ENCODE measurements around the gene PTCRA.

Gene PTCRA

DNA sequence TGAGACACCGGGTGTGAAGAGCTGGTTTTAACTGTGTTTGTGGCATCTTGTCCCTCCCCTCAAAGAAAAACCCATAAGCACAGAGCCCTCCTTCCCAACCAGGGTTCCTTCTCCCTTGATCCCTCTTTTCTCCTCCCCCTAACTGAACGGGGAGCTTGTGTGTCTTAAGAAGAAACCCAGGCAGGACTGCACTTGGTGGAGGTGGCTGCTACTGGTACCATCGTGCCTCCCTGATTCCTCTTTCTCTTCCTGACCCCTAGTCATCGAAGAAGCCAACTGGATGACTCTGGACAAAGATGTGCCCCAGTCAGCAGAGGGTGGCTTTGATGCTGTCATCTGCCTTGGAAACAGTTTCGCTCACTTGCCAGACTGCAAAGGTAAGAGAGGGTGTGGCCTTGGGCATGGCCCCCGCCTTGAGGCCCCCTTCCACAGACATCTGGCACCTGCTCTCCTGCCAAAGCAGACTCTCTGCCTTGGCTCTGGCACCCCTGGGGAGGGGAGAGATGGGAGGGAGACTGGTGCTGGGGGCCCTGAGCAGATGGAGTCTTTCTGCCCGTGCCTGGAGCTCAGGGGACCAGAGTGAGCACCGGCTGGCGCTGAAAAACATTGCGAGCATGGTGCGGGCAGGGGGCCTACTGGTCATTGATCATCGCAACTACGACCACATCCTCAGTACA lies 46.8 kb downstream of the PTCRA start:
- Histone ChIP-seq H3K4me1 (ENCODE audit: control insufficient read depth in 2 of 2, insufficient read depth in 2 of 2, low read length in 2 of 2) (peaks cover 11 to 13% of the 10 kb centered on the region in 2 donors), H3K27me3 (ENCODE audit: control insufficient read depth in 2 of 2, insufficient read depth in 2 of 2, low read length in 2 of 2) (peaks cover 0 to 5% of the 10 kb centered on the region in 2 donors), H3K9ac (ENCODE audit: low read depth in 1 of 2, low read length in 2 of 2) (no peak overlapping the region), H3K4me3 (ENCODE audit: low read length in 2 of 2) (no peak overlapping the region), H3K27ac (ENCODE audit: low read depth in 2 of 2, low read length in 2 of 2) (no peak overlapping the region), H3K9me3 (ENCODE audit: control insufficient read depth in 2 of 2, low read length in 2 of 2) (no peaks in the 10 kb centered on the region), H3K36me3 (ENCODE audit: control insufficient read depth in 2 of 2, insufficient read depth in 2 of 2, low read length in 2 of 2) (peaks cover 12 to 25% of the 10 kb centered on the region in 2 donors)

DNA sequence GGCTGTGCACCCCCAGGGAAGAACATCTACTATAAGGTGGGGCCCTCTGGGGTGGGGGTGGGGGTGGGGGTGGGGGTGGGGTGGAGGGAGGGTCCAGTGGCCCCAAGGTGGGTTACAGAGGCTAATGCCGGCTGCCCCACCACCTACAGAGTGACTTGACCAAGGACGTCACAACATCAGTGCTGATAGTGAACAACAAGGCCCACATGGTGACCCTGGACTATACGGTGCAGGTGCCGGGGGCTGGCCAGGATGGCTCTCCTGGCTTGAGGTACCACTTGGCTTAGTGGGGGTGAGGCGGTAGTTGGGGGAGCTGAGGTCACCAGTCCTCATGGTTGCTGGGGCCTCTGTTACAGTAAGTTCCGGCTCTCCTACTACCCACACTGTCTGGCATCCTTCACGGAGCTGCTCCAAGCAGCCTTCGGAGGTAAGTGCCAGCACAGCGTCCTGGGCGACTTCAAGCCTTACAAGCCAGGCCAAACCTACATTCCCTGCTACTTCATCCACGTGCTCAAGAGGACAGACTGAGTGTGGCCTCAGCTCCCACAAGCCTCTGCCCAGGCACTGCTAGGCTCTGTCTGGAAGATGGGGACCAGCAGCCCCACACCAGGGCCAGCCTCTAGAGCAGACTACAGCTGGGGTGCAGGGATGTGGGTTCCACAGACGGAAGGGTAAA lies 47.5 kb downstream of the PTCRA start:
- Histone ChIP-seq H3K9ac (ENCODE audit: low read depth in 1 of 2, low read length in 2 of 2) (no peak overlapping the region), H3K4me1 (ENCODE audit: control insufficient read depth in 2 of 2, insufficient read depth in 2 of 2, low read length in 2 of 2) (peaks cover 11 to 13% of the 10 kb centered on the region in 2 donors), H3K27me3 (ENCODE audit: control insufficient read depth in 2 of 2, insufficient read depth in 2 of 2, low read length in 2 of 2) (peaks cover 0 to 5% of the 10 kb centered on the region in 2 donors), H3K4me3 (ENCODE audit: low read length in 2 of 2) (no peak overlapping the region), H3K27ac (ENCODE audit: low read depth in 2 of 2, low read length in 2 of 2) (no peak overlapping the region), H3K9me3 (ENCODE audit: control insufficient read depth in 2 of 2, low read length in 2 of 2) (no peaks in the 10 kb centered on the region), H3K36me3 (ENCODE audit: control insufficient read depth in 2 of 2, insufficient read depth in 2 of 2, low read length in 2 of 2) (peaks cover 14 to 25% of the 10 kb centered on the region in 2 donors)

DNA sequence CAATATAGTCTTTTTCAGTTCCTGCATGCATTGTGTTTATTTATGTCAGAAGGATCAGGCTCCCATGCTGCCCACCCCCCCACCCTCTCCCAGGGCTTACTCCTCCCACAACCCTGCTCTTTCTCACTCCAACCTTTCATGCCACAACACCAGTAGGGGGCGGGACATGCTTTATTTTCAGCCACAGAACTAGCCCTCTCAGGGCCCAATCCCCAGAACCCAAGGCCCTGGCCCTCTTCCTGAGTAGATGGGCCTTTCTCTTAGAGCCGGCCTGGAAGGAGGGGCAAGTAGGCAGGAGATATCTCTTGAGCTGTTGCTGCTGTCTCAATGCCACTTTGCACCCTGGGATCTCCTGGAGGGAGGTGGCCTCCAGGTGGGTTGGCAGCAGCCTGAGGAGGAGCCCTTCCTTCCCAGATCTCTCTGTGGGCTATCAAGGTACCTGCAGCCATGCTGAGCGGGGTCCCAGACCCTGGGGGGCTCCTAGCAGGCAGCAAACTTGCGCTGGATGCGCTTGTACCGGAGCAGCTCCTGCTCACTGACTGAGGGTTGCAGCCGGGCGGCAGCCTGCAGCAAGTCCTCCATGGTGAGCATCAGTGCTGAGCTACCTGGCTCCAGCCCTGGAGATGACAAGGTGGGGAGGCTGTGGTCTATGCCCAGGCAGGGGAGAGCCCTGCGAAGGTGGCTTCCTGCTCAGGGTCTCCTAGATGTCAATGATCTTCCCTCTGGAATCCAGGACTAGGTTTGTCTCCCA lies 48.2 kb downstream of the PTCRA start:
- peaks cover 0 to 5% of the 10 kb centered on the region in 2 donors for H3K27me3 ChIP-seq (ENCODE audit: control insufficient read depth in 2 of 2, insufficient read depth in 2 of 2, low read length in 2 of 2)
- H3K36me3 ChIP-seq (ENCODE audit: control insufficient read depth in 2 of 2, insufficient read depth in 2 of 2, low read length in 2 of 2): peaks cover 21 to 25% of the 10 kb centered on the region in 2 donors
- no peak overlapping the region for H3K9ac ChIP-seq (ENCODE audit: low read depth in 1 of 2, low read length in 2 of 2)
- H3K4me1 ChIP-seq (ENCODE audit: control insufficient read depth in 2 of 2, insufficient read depth in 2 of 2, low read length in 2 of 2): peaks cover 11 to 13% of the 10 kb centered on the region in 2 donors
- no peak overlapping the region for H3K4me3 ChIP-seq (ENCODE audit: low read length in 2 of 2)
- H3K27ac ChIP-seq (ENCODE audit: low read depth in 2 of 2, low read length in 2 of 2): no peak overlapping the region
- H3K9me3 ChIP-seq (ENCODE audit: control insufficient read depth in 2 of 2, low read length in 2 of 2): no peaks in the 10 kb centered on the region

DNA sequence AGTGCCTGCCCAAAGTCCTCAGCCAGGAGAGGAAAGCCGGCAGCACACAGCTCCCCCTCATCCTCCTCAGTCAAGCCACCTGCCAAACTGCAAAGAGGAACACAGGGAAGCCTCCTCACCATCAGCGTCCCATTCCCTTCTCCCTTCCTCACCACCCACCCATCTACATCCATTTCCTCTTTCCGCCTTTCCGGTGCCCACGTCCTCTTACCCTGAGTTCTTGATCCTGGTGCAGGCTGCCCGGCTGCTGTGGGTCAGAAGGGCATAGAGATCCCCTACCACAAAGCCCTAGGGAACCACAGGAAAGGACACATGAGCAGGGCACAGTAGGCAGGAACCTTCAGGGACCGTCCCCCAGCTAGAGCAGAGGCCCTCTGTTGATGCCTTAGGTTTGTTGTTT lies 50.7 kb downstream of the PTCRA start:
- no peak overlapping the region for H3K4me3 ChIP-seq (ENCODE audit: low read length in 2 of 2)
- no peak overlapping the region for H3K9ac ChIP-seq (ENCODE audit: low read depth in 1 of 2, low read length in 2 of 2)
- no peaks in the 10 kb centered on the region for H3K9me3 ChIP-seq (ENCODE audit: control insufficient read depth in 2 of 2, low read length in 2 of 2)
- no peaks in the 10 kb centered on the region for H3K27me3 ChIP-seq (ENCODE audit: control insufficient read depth in 2 of 2, insufficient read depth in 2 of 2, low read length in 2 of 2)
- peaks cover 27 to 28% of the 10 kb centered on the region in 2 donors for H3K36me3 ChIP-seq (ENCODE audit: control insufficient read depth in 2 of 2, insufficient read depth in 2 of 2, low read length in 2 of 2)
- H3K27ac ChIP-seq (ENCODE audit: low read depth in 2 of 2, low read length in 2 of 2): no peak overlapping the region
- H3K4me1 ChIP-seq (ENCODE audit: control insufficient read depth in 2 of 2, insufficient read depth in 2 of 2, low read length in 2 of 2): no peaks in the 10 kb centered on the region

DNA sequence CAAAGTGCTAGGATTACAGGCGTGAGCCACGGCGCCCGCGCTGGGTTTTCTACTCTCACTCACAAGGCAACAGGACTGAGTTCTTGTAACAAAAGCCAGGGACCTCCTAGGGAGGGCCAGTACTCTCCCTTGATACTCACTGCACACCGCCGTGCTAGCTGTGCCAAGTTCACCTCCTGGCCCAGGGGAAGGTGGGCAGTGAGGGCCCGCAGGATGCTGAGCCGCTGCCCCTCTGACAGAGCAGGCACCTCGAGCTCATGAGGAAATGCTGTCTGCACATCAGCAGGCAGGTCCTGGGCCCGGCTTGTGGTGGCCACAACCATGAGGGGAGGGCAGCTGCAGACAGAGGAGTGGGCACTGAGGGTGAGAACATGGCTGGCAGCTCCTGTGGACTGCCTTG lies 51.4 kb downstream of the PTCRA start:
- Histone ChIP-seq H3K4me1 (ENCODE audit: control insufficient read depth in 2 of 2, insufficient read depth in 2 of 2, low read length in 2 of 2) (no peaks in the 10 kb centered on the region), H3K36me3 (ENCODE audit: control insufficient read depth in 2 of 2, insufficient read depth in 2 of 2, low read length in 2 of 2) (peaks cover 27 to 28% of the 10 kb centered on the region in 2 donors), H3K27me3 (ENCODE audit: control insufficient read depth in 2 of 2, insufficient read depth in 2 of 2, low read length in 2 of 2) (no peaks in the 10 kb centered on the region), H3K9me3 (ENCODE audit: control insufficient read depth in 2 of 2, low read length in 2 of 2) (no peaks in the 10 kb centered on the region), H3K4me3 (ENCODE audit: low read length in 2 of 2) (no peak overlapping the region), H3K9ac (ENCODE audit: low read depth in 1 of 2, low read length in 2 of 2) (no peak overlapping the region), H3K27ac (ENCODE audit: low read depth in 2 of 2, low read length in 2 of 2) (no peak overlapping the region)

- Histone ChIP-seq H3K36me3 (ENCODE audit: control insufficient read depth in 2 of 2, insufficient read depth in 2 of 2, low read length in 2 of 2) (peaks cover 26 to 27% of the 10 kb centered on the region in 2 donors), H3K9me3 (ENCODE audit: control insufficient read depth in 2 of 2, low read length in 2 of 2) (no peaks in the 10 kb centered on the region), H3K27ac (ENCODE audit: low read depth in 2 of 2, low read length in 2 of 2) (no peak overlapping the region), H3K9ac (ENCODE audit: low read depth in 1 of 2, low read length in 2 of 2) (no peak overlapping the region), H3K4me1 (ENCODE audit: control insufficient read depth in 2 of 2, insufficient read depth in 2 of 2, low read length in 2 of 2) (no peaks in the 10 kb centered on the region), H3K4me3 (ENCODE audit: low read length in 2 of 2) (no peak overlapping the region), H3K27me3 (ENCODE audit: control insufficient read depth in 2 of 2, insufficient read depth in 2 of 2, low read length in 2 of 2) (no peaks in the 10 kb centered on the region)
Observed at GRCh38 chr6:42968126-42968701, 52.4 kb downstream of the PTCRA start.

- no peak overlapping the region for H3K4me3 ChIP-seq (ENCODE audit: low read length in 2 of 2)
- no peaks in the 10 kb centered on the region for H3K27me3 ChIP-seq (ENCODE audit: control insufficient read depth in 2 of 2, insufficient read depth in 2 of 2, low read length in 2 of 2)
- no peaks in the 10 kb centered on the region for H3K9me3 ChIP-seq (ENCODE audit: control insufficient read depth in 2 of 2, low read length in 2 of 2)
- no peaks in the 10 kb centered on the region for H3K4me1 ChIP-seq (ENCODE audit: control insufficient read depth in 2 of 2, insufficient read depth in 2 of 2, low read length in 2 of 2)
- peaks cover 27 to 29% of the 10 kb centered on the region in 2 donors for H3K36me3 ChIP-seq (ENCODE audit: control insufficient read depth in 2 of 2, insufficient read depth in 2 of 2, low read length in 2 of 2)
- no peak overlapping the region for H3K9ac ChIP-seq (ENCODE audit: low read depth in 1 of 2, low read length in 2 of 2)
- no peak overlapping the region for H3K27ac ChIP-seq (ENCODE audit: low read depth in 2 of 2, low read length in 2 of 2)
Observed at GRCh38 chr6:42968783-42969182, 52.9 kb downstream of the PTCRA start.

DNA sequence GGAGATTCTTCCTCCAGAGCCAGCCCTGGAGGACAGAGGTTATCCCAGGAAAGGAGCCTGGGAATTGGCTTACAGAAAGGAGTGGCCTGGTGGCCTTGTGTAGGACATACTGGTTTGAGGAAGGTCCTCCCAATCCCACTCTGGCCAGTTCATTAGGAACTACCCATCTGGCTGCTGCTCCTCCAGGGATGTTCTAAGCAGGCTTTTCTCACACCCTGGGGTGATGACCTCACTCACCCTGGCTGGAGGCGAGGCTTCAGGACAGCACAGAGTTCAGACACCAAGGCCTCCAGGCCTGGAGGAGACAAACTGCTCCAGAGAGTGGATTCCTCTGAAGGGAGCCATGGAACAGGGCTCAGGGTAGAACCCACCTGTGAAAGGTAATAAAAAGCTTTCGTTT lies 53.6 kb downstream of the PTCRA start:
- Histone ChIP-seq H3K36me3 (ENCODE audit: control insufficient read depth in 2 of 2, insufficient read depth in 2 of 2, low read length in 2 of 2) (peaks cover 21 to 30% of the 10 kb centered on the region in 2 donors), H3K27me3 (ENCODE audit: control insufficient read depth in 2 of 2, insufficient read depth in 2 of 2, low read length in 2 of 2) (no peaks in the 10 kb centered on the region), H3K4me3 (ENCODE audit: low read length in 2 of 2) (no peak overlapping the region), H3K4me1 (ENCODE audit: control insufficient read depth in 2 of 2, insufficient read depth in 2 of 2, low read length in 2 of 2) (no peaks in the 10 kb centered on the region), H3K27ac (ENCODE audit: low read depth in 2 of 2, low read length in 2 of 2) (no peak overlapping the region), H3K9me3 (ENCODE audit: control insufficient read depth in 2 of 2, low read length in 2 of 2) (no peaks in the 10 kb centered on the region), H3K9ac (ENCODE audit: low read depth in 1 of 2, low read length in 2 of 2) (no peak overlapping the region)

- H3K4me1 ChIP-seq (ENCODE audit: control insufficient read depth in 2 of 2, insufficient read depth in 2 of 2, low read length in 2 of 2): no peaks in the 10 kb centered on the region
- H3K4me3 ChIP-seq (ENCODE audit: low read length in 2 of 2): no peak overlapping the region
- H3K27me3 ChIP-seq (ENCODE audit: control insufficient read depth in 2 of 2, insufficient read depth in 2 of 2, low read length in 2 of 2): no peaks in the 10 kb centered on the region
- peaks cover 21 to 25% of the 10 kb centered on the region in 2 donors for H3K36me3 ChIP-seq (ENCODE audit: control insufficient read depth in 2 of 2, insufficient read depth in 2 of 2, low read length in 2 of 2)
- no peak overlapping the region for H3K9ac ChIP-seq (ENCODE audit: low read depth in 1 of 2, low read length in 2 of 2)
- H3K9me3 ChIP-seq (ENCODE audit: control insufficient read depth in 2 of 2, low read length in 2 of 2): no peaks in the 10 kb centered on the region
- no peak overlapping the region for H3K27ac ChIP-seq (ENCODE audit: low read depth in 2 of 2, low read length in 2 of 2)
Observed at GRCh38 chr6:42969934-42970333, 54.1 kb downstream of the PTCRA start.
